Prostate gland (tissue), 2 donors: Measurements from ENCODE around the gene VPS8. TPM values are rescaled to one million over a fixed set of nuclear protein-coding genes. Genes with fewer than 3 reads are reported as not detected.

Experiments
- DNase-seq: peaks from one replicate; pipeline ENCODE4 v3.0.0-alpha.2; 2019; ENCODE audit warnings: low spot score
- H3K27ac ChIP-seq, 2 donors: fragments of 200-600 bp; sonication (generic); 2 replicates each; pipeline ENCODE4 v1.5.1; 2017 to 2019
- H3K27me3 ChIP-seq: fragments of 200-600 bp; sonication (generic); replicated peaks from 2 replicates; pipeline ENCODE4 v1.5.1; 2019; ENCODE audit not compliant: insufficient read depth
- H3K36me3 ChIP-seq, 2 donors: fragments of 200-600 bp; sonication (generic); 1 replicate in 1 of 2; 2 replicates in 1 of 2; pipeline versions ENCODE4 v1.5.1 to v1.8.1; 2017 to 2019
- H3K4me1 ChIP-seq: fragments of 200-600 bp; sonication (generic); replicated peaks from 2 replicates; pipeline ENCODE4 v1.5.1; 2019
- H3K4me3 ChIP-seq, 2 donors: fragments of 200-600 bp; sonication (generic); 2 replicates each; pipeline ENCODE4 v1.5.1; 2017 to 2019
- H3K9me3 ChIP-seq: fragments of 200-600 bp; sonication (generic); 2 replicates; pipeline ENCODE4 v1.5.1; 2017
- POLR2A ChIP-seq: fragments of 450-650 bp; IDR thresholded peaks from one replicate; pipeline ENCODE4 v1.6.1; 2016; ENCODE audit warnings: antibody characterized with exemption, mild to moderate bottlenecking
- POLR2AphosphoS5 ChIP-seq: sonication (generic); formaldehyde crosslinking; IDR thresholded peaks from one replicate; pipeline ENCODE4 v1.6.1; 2017; ENCODE audit warnings: antibody characterized with exemption
- WGBS: methylation state at CpG from one replicate; pipeline ENCODE4 v1.1.5; 2018; 5-methylcytosine and 5-hydroxymethylcytosine counted together
- intact Hi-C: fragments of 100-400 bp; cut with DNase I; formaldehyde crosslinking; loops from one replicate; pipeline ENCODE4 v1.14.2; 2022
- total RNA-seq, 2 donors: library from RNA; depleted of rRNA; stranded (reverse); fragments of >200 nt; gene quantifications; one replicate each; pipeline ENCODE4 v1.1.0, GENCODE V29; 2016
- TF ChIP-seq, protein P1 (sequence below), 4 experiments: fragments of 200-600 bp in 2 of 4; fragments of 450-650 bp in 2 of 4; sonication (generic) in 2 of 4; IDR thresholded peaks; 1 replicate in 3 of 4; 2 replicates in 1 of 4; pipeline ENCODE4 v1.5.1; 2016 to 2019; ENCODE audit warnings: antibody characterized with exemption in 4 of 4, mild to moderate bottlenecking in 2 of 4, moderate library complexity in 2 of 4

The VPS8 gene
- total RNA-seq, 2 donors from 2014 or later: 36.7 to 70.6 TPM

DNA sequence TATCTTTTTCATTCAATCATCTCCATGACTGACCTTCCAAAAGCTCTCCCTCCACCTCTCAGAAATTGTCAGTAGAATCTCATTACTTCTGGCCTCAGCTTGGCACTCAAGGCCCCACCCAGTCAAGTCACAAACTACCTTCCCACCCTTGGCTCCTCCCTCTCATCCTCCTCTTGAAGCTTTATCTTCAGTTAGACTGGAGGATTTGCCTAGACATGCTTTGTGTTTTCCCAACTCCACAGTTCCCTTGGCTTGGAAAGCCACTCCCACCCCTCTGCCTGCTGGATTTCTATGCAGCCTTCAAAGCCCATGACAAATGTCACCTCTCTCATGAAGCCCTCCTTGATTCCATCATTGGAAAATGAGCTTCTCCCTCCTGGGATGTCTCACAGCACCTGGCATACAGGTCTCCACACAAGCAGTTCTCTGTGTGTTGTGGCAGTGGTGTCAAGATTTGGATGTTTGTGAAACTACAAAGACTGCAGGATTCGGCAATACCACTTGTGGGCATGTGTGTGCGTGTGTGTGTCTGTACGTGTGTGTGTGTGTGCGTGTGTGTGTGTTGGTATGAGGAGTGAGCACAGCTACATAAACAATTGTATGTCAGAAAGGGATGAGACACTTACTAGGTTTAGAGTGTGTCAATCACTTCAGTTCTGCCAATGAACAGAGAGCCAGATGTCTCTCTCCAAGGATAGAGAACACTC lies 45.3 kb upstream of the VPS8 start:
- 71% methylated on average over 4 of the region's 4 CpGs for WGBS
- no peak for DNase-seq
- TF ChIP-seq POLR2A (no peak), POLR2AphosphoS5 (no peak)
- no peaks in the 10 kb centered on the region for H3K4me1 ChIP-seq
- H3K9me3 ChIP-seq: no peaks in the 10 kb centered on the region
- H3K27ac ChIP-seq: no peak overlapping the region
- intact Hi-C loops: no loop called here
- H3K27me3 ChIP-seq: no peaks in the 10 kb centered on the region
- H3K36me3 ChIP-seq: no peaks in the 10 kb centered on the region
- no peak overlapping the region for H3K4me3 ChIP-seq

DNA sequence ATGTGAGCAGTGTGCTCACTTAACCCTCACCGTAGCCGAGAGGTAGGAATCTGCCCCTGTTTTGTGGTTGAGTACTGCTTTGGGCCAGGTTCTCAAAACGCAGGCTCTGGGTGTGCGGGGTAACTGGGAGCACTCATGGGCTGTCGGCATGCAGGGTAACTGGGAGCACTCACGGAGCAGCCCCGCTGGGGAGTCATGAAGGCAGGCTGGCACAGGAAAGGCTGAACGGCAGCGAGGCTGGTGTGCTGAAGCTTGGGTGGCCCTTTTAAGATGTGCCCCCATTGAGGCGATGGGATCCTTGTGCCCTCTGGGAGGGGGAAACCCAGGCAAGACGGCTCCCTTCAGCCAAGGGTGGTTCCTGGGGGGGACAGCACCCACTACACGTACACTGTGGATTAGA lies 44.6 kb upstream of the VPS8 start:
- WGBS: 79% methylated on average over 12 of the region's 12 CpGs
- no peaks in the 10 kb centered on the region for H3K36me3 ChIP-seq
- no peak overlapping the region for H3K27ac ChIP-seq
- H3K4me1 ChIP-seq: no peaks in the 10 kb centered on the region
- no peaks in the 10 kb centered on the region for H3K27me3 ChIP-seq
- no peak for DNase-seq
- no peaks in the 10 kb centered on the region for H3K9me3 ChIP-seq
- no peak overlapping the region for H3K4me3 ChIP-seq
- TF ChIP-seq, protein P1, sequence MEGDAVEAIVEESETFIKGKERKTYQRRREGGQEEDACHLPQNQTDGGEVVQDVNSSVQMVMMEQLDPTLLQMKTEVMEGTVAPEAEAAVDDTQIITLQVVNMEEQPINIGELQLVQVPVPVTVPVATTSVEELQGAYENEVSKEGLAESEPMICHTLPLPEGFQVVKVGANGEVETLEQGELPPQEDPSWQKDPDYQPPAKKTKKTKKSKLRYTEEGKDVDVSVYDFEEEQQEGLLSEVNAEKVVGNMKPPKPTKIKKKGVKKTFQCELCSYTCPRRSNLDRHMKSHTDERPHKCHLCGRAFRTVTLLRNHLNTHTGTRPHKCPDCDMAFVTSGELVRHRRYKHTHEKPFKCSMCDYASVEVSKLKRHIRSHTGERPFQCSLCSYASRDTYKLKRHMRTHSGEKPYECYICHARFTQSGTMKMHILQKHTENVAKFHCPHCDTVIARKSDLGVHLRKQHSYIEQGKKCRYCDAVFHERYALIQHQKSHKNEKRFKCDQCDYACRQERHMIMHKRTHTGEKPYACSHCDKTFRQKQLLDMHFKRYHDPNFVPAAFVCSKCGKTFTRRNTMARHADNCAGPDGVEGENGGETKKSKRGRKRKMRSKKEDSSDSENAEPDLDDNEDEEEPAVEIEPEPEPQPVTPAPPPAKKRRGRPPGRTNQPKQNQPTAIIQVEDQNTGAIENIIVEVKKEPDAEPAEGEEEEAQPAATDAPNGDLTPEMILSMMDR (IDR thresholded peaks at IDR 0.05): no peak
- TF ChIP-seq POLR2A: no peak
- TF ChIP-seq POLR2AphosphoS5: no peak
- intact Hi-C loops: no loop called here

DNA sequence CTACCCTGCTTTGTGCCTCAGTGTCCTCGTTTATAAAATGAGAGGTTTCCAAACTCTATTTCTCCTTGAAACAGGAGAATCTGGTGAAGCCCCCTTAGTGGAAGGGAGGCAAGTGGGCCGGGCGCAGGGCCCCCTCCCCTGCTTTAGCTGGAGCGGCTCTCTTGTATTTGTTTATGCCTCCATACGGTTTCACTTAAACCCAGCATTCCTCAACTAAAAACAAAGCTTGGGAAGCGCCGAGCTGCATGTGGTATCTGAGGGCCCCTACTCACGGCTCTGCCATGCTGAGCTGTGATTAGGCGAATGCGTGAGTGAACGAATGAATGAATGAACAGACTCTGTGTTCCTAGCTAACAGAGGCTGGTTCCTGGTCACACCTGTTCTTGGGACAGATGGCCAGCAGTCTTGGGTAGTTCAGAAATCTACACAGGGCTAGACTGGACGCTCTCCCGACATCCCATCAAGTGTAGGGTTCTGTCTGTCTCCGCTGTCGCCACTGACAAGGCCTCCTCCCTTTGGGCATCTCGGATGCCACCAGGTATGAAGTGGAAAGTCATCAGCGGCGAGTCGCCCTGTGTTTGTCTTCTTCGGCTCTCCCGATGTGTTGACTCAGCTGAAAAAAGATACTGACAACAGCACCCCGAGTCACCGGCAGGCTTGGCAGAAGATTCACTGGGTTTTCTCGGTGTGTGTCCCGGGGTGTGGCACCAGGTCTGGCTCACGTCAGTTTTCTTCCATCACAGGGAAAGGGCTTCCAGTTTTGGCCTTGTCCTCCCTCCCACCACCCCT lies 42.4 kb upstream of the VPS8 start:
- H3K27ac ChIP-seq: no peak overlapping the region
- no peaks in the 10 kb centered on the region for H3K36me3 ChIP-seq
- no peaks in the 10 kb centered on the region for H3K9me3 ChIP-seq
- intact Hi-C loops: loop anchor here (10.0 kb wide), 1 partner anchor 55 kb away; the partner anchor contains the start of gene MAGEF1
- H3K4me3 ChIP-seq: no peak overlapping the region
- WGBS: 75% methylated on average over 26 of the region's 26 CpGs
- DNase-seq: no peak
- TF ChIP-seq, protein P1 (IDR thresholded peaks at IDR 0.05): no peak
- TF ChIP-seq POLR2A: no peak
- no peak for TF ChIP-seq POLR2AphosphoS5
- no peaks in the 10 kb centered on the region for H3K27me3 ChIP-seq
- no peaks in the 10 kb centered on the region for H3K4me1 ChIP-seq

DNA sequence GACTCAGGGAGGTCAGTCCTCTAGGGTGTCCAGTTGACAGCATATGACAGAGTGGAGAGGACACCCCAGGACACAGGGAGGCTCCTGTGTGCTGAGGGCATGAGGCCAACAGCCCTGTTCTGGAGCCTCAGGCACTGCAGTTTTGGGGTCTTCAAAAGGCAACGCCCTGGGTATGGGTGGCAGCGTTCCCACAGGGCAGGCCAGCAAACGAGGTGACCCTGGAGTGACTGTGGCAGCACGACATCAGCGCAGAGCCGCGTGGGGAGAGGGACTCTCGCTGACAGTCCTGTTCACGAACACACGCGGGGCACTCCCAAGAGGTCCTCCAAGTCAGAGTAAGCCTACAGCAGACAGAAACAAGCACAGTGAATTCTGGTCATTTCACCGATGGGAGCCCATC lies 41.4 kb upstream of the VPS8 start:
- TF ChIP-seq, protein P1 (IDR thresholded peaks at IDR 0.05): no peak
- TF ChIP-seq POLR2A (no peak), POLR2AphosphoS5 (no peak)
- H3K27ac ChIP-seq: no peak overlapping the region
- H3K9me3 ChIP-seq: no peaks in the 10 kb centered on the region
- intact Hi-C loops: loop anchor here (10.0 kb wide), 1 partner anchor 56 kb away; the partner anchor contains the start of gene MAGEF1
- H3K4me3 ChIP-seq: no peak overlapping the region
- no peak for DNase-seq
- no peaks in the 10 kb centered on the region for H3K4me1 ChIP-seq
- WGBS: 93% methylated on average over 12 of the region's 12 CpGs
- H3K36me3 ChIP-seq: no peaks in the 10 kb centered on the region
- H3K27me3 ChIP-seq: no peaks in the 10 kb centered on the region

DNA sequence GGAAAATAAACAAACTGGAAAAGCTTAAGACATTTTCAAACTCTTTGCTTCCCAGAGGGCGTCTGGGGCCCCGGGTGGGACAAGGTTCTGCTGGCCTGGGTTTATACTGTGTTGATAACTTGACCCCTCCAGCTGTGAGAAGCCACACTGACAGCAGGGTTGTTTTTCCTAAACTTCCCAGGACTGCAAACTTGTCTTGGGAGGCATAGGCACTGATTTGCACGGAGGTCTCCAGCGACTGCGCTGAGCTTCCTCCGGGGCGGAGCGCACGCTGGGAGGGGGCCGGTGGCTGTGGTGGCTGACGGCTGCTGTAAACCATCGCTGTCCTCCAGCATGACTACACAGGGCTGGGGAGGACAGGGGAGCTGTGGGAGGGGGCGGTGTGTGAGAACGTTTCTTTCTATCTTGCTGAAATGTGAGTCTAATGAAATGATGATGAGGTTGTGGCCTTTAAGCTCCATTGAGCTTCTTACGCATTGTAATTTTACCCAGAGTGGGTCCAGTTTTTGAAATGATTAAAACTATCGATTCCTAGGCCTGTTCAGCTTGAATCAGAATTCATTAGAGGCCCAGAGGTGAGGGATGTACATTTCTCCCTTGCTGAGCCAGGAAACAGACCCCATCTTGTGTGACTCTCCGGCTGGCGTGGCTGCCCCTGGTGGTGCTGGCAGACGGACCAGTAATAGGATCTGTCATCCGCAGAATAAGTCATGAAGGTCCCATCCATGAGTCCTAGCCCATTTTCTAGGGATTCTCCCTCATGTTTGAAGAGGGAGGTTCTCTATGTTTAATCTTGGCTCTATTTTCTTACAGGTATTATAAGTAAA lies 40.5 kb upstream of the VPS8 start:
- no peak overlapping the region for H3K4me3 ChIP-seq
- TF ChIP-seq, protein P1 (IDR thresholded peaks at IDR 0.05): no peak
- no peak for TF ChIP-seq POLR2A
- TF ChIP-seq POLR2AphosphoS5: no peak
- H3K9me3 ChIP-seq: no peaks in the 10 kb centered on the region
- H3K4me1 ChIP-seq: no peaks in the 10 kb centered on the region
- 65% methylated on average over 20 of the region's 20 CpGs for WGBS
- H3K36me3 ChIP-seq: no peaks in the 10 kb centered on the region
- H3K27ac ChIP-seq: no peak overlapping the region
- intact Hi-C loops: loop anchor here (10.0 kb wide), 1 partner anchor 57 kb away; the partner anchor contains the start of gene MAGEF1
- no peak for DNase-seq
- H3K27me3 ChIP-seq: no peaks in the 10 kb centered on the region
